ENCODE data around the gene GPC6.
"Not testable (repeated sequence)": the region's sequence is repeated elsewhere in the genome, so short reads cannot be mapped to it uniquely, and the experiment has no call there.

Gene GPC6

GRCh38 chr13:94329277-94329676, 1102.7 kb downstream of the GPC6 start:
- no peak for DNase-seq (ENCODE audit: low spot score)

DNA sequence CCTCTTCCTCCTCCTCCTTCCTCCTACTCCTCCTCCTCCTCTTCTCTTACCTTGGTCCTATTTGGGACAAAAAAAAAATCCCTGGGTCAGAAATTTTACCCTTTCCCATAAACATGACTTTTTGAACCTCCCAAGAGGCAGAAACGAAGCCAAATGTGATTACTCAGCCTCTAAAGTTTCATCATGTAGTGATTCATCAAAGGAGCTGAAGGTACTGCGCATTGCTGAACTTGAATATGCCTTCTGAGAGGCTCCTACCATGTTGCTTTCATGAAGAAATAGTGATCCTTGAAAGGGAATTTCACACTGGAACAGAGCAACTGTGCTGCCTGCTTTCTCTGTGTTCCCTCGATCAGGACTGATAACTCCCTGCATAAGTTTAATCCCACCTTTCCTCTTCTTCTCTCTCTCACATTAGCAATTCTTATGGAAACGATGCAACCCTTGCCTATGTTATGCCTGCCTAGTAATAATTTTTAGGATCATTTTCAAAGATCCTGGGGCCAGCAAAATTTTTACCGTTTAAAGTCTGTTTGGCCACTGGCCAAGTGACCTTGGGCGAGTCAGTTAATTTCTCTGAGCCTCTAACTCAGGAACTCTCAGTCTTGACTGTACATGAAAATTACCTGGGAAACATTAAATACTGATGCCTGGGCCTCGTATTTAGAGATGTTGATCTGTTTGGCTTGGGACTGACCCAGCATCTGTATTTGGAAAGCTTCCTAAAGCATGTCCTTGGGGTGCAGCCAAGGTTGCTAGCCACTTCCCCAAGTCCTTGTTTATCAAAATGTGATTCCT, 1103.3 kb downstream of the GPC6 start:
- DNase-seq (ENCODE audit: low spot score): peak; percentile 25

DNA sequence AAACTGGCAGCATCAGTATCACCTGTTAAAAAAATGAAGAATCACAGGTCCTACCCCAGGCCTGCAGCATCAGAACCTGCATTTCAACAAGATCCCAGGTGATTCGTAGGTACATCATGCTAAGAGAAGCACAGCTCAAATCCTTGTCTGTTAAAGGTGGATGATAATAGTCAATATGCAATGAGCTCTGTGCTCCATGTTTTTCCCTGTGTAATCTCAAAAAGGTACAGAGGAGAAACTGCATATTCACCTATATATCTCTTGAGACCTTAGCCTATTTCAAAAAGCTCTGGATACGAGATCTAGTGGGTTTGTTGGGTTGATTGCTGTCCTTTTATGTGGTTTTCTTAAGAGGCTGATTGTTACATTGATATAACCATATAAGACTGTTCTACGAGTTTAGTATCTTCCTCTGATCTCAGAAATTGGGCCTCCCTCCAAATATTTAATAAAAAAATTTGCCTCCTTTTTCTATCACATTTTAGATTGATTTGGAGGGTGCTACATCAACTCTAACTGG, 1104.0 kb downstream of the GPC6 start:
- DNase-seq (ENCODE audit: low spot score): no peak

GRCh38 chr13:94331281-94331680, 1104.7 kb downstream of the GPC6 start:
- no peak for DNase-seq (ENCODE audit: low spot score)

DNA sequence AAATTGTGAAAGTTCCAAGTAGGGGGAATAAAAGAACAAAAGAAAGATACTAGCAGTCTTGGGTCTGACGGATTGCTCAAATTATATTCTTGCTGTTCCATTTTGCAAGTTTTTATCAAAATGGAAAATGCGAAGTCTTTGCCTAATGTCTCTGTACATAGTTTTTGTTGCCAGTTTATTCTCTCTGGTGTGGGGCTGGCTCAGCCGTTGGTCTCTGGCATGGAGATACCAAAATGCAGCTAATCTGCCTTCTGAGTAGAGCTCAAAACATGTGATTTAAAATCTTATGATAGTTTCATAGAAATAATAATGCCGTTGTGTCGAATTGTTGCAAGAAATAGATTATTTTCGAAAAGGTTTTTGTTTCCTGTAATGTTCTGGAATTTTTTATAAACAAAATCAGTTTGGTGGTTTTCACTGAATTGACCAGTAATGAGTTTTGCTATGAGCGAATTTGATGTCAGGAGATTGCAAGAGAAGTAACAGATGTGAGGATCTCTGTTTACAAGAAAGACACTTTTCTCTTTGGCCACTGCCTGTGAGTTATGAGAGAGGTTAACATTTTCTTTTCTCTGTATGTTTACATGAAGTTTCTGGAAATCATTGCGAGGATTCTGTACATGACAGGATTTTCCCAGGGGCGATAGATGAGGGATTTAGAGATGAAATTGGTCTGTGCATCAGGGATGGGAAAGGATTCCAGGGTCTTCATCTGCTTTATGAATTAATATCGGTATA, 1105.9 kb downstream of the GPC6 start:
- no peak for DNase-seq (ENCODE audit: low spot score)

DNA sequence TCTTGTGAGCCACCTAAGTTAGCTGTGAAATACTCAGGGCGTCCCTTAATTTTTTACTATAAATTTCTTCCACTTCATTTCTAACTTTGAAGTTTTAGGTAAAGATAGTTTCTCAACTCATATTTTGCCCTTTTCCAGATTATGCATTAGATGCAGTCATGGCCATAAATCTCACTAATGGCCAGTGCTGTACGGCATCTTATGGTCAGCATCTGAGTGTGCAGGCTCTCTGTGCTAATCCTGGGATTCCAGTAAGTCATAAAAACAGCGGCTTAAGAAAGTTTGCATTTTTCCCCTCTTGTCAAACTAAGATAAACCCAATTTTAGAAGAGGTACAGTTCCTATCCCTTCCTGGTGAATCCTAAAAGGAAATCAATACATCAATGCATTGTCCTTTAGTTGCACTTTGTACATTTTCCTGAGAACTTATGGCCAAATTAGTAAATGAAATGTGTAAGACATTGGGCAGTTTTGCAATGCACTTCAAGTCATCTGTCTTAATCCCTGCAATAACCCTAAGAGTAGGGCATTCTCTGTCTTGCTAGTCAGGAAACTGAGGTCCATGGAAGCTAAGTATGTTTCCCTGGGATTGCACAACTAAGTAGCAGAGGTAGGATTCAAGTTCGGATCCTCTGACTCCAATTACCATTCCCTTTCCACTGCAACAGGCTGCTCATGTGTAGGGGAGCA, 1106.7 kb downstream of the GPC6 start:
- no peak for DNase-seq (ENCODE audit: low spot score)

- no peak for DNase-seq (ENCODE audit: low spot score)
Observed at GRCh38 chr13:94335761-94336526, 1109.3 kb downstream of the GPC6 start.

- no peak for DNase-seq (ENCODE audit: low spot score)
Observed at GRCh38 chr13:94339116-94339687, 1112.6 kb downstream of the GPC6 start.

DNA sequence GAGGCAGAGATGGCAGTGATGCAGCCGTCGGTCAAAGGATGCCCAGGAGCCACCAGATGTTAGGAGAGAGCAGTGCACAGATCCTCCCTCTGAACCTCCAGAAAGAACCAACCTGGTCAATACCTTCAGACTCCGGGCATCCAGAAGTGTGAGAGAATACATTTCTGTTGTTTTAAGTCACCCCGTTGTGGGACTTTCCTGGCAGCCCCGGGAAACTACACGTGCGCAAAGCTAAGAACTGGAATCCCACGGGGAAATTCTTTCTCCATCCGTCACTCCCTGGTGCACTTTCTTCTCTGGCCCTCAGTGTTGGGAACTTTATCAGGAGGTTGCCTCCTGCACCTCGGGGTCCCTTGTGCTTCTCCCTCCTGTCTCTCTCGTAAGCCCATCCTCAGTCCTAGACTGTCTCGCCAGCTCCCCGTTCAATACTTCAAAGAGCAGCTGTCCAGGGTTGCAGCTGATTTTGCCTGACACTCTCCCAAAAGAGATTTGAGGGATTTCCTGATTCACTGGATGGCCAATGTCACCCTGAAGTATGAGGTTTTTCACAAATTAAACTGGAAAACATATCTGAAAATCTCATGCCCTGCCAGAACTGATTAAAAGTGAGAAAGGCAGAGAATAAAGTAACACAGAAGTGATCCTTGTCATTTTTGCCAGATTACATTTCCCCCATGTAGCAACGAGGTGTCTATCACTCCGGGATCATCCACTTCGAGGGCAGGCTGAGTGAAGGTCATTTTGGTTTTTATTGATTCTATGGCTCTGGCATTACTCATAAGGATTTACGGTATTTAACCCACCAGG, 1116.0 kb downstream of the GPC6 start:
- no peak for DNase-seq (ENCODE audit: low spot score)

GRCh38 chr13:94343243-94343585, 1116.6 kb downstream of the GPC6 start:
- no peak for DNase-seq (ENCODE audit: low spot score)

DNA sequence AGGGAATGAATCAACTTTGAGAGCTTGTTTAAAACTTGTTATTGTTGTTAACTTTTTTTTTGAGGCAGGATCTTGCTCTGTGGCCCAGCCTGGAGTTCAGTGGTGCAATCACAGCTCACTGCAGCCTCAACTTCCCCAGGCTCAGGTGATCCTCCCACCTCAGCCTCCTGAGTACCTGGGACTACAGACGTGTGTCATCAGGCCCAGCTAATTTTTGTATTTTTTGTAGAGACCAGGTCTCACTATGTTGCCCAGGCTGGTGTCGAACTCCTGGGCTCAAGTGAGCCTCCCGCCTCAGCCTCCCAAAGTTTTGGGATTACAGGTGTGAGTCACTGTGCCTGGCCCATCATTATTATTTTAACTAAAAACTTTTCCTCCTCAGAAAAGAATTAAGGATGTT, 1117.1 kb downstream of the GPC6 start:
- not testable (repeated sequence) for DNase-seq (ENCODE audit: low spot score)

DNA sequence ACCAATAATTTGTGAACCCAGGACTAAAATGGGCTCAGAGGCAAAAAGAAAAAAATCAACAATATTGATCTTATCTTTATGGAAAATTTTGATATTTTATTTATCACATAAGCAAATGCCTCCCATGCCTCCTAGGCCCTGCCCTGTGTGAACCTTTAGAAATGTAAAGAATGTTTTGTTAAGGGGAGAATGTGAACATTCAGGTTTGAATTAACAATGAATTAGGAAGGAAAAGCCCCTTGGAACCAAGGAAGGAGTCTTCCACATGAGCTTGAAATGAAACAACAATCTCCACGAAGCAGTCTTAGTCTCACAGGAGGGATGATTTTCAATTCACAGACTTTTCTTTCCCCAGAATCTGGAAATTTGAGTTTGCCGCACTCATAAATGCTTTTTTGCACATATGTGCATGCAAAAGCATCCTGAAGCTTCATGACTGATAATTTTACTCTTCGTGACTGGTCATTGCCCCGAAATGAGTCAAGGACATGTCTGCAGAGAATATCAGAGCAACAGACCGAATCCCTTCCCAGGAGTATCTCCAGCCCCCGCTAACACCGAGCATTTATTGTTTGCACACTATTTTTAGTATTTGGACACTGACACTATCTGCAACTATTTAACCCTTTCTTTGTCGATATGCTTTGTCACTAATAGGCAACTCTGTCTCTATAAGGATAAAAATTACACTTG, 1117.7 kb downstream of the GPC6 start:
- DNase-seq (ENCODE audit: low spot score): no peak

DNA sequence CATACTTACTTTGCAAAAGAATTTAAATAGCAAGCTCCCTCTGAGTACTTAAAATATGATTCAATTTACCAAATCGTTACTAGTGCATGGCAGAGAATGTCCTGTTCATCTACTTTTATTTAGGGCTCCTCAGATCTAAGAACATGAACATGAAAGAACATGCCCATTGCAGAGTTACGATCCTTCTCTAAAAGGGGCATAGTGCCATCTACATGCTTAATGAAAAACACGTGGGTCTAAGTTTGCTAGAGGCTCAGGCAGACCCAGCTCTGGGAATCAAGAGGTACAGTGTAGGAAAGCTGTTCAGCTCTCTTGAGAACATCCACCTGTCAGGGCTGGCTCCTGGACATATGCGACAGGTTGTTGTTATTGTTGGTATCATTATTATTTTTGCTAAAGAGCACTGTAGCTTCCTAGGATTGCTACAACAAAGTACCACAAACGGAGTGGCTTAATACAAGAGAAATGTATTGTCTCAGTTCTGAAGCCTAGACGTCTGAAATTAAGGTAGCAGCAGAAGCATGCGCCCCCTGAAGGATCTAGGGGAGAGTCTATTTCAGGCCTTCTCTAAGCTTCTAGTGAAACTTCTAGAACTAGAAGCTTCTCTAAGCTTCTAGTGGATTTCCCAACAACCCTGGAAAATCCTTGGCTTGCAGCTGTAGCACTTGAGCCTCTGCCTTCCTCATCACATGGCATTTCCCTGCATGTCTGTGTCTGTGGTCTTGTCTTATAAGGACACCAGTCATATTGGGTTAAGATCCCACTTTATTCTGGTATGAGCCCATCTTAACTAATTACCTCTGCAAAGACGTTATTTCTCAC, 1119.0 kb downstream of the GPC6 start:
- no peak for DNase-seq (ENCODE audit: low spot score)

- no peak for DNase-seq (ENCODE audit: low spot score)
Observed at GRCh38 chr13:94346261-94347019, 1119.8 kb downstream of the GPC6 start.

DNA sequence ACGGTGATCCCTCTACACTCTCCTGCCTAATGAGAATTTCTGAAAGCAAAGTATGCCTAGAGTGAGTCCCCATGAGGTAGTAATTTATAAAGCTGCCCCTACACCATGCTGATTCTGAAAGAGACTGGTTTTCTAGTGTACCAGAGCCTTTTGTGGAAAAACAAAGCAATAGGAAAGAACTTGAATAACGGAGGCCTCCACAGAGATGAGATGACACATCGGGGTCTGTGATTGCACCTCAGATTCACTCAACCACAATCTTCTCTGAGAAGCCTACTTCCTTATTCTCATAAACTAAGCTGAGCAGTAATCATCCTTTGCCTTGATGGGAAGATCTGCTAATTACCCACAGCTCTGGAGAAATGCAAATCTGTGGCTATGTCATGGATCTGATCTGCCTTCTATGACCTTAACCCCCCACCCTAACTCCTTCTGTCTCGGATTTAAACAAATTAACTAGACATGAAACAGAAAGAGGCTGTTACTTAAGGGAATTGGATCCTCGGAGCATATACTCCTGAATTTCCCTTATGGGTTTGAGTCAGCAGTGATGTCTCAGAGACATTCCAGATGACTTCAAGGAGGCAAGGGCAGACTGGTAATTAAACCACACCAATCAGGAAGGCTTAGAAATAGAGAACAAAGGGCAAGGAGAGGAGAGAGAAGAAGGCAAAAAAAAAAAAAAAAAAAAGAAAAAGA, 1124.8 kb downstream of the GPC6 start:
- DNase-seq (ENCODE audit: low spot score): no peak

DNA sequence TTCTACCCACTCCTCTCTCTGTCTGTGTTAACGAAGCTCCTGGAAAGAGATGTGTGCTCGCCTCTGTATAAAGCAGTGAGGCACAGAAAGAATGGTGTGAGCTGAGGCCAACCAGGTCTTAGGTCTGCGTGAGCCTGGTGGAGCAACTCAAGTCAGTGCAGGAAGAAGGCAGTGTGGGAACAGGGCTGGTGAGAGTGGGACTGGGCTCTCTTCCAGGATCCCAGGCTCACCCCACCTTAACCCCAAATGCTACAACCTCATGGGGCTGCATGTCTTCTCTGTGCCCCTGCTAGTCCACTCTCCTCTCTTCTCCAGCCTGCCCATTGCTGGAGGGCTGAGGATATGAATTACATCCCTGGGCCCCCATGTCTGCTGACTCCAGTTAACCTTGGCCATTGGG, 1125.5 kb downstream of the GPC6 start:
- DNase-seq (ENCODE audit: low spot score): no peak

GRCh38 chr13:94353167-94353710, 1126.6 kb downstream of the GPC6 start:
- no peak for DNase-seq (ENCODE audit: low spot score)

GRCh38 chr13:94359875-94360274, 1133.3 kb downstream of the GPC6 start:
- no peak for DNase-seq (ENCODE audit: low spot score)
